Panc1 (cell line): ENCODE results near the gene MAP3K14. TPM values are rescaled to one million over a fixed set of nuclear protein-coding genes. Genes with fewer than 3 reads are reported as not detected.

ENCODE experiments used
- ATAC-seq: fragments of 200-7000 bp; cut with Tn5 transposase; 2 replicates; pipeline ENCODE4 v1.9.1; 2020; ENCODE audit warnings: mild to moderate bottlenecking, moderate library complexity
- BruUV-seq: library from RNA; stranded (reverse); fragments of 400-500 nt; replicated peaks from 2 replicates; lab custom pipeline; 2021; lab: Mats Ljungman, UMichigan
- CTCF ChIA-PET: fragments of 300-600 bp; sonication (Branson Sonifier 250); formaldehyde crosslinking; loops from one replicate; lab custom pipeline; 2022; ENCODE audit warnings: antibody characterized with exemption; lab: Charles Lee
- POLR2A ChIA-PET: fragments of 300-600 bp; sonication (Branson Sonifier 250); formaldehyde crosslinking; loops from one replicate; lab custom pipeline; 2022; ENCODE audit warnings: antibody characterized with exemption; lab: Charles Lee
- DNase-seq: peaks from one replicate; pipeline ENCODE4 v3.0.0-alpha.2; 2010; ENCODE audit warnings: low read depth, low spot score
- H3K27ac ChIP-seq: 2 replicates; pipeline ENCODE4 v1.5.1; 2011; ENCODE audit warnings: mild to moderate bottlenecking, low read length, inconsistent platforms
- H3K27me3 ChIP-seq: fragments of 200-500 bp; sonication (Bioruptor generic); 2 replicates; pipeline ENCODE4 v1.6.0; 2014; ENCODE audit warnings: low read length, inconsistent platforms; ENCODE audit not compliant: control insufficient read depth, insufficient read depth
- H3K36me3 ChIP-seq: fragments of 200-500 bp; sonication (Bioruptor generic); 2 replicates; pipeline ENCODE4 v1.5.1; 2014; ENCODE audit warnings: inconsistent platforms, mild to moderate bottlenecking, low read length, moderate library complexity; ENCODE audit not compliant: control insufficient read depth, insufficient read depth
- H3K4me1 ChIP-seq: 2 replicates; pipeline ENCODE4 v1.5.1; 2011; ENCODE audit warnings: inconsistent platforms, mild to moderate bottlenecking, low read length, moderate library complexity; ENCODE audit not compliant: control insufficient read depth, insufficient read depth
- H3K4me3 ChIP-seq, 2 experiments: 2 replicates each; pipeline ENCODE4 v1.5.1; 2011 to 2012; ENCODE audit warnings: low read depth in 2 of 2, low read length in 2 of 2, mild to moderate bottlenecking in 2 of 2, inconsistent platforms in 1 of 2, moderate library complexity in 1 of 2
- H3K9me3 ChIP-seq: fragments of 200-500 bp; sonication (Bioruptor generic); 2 replicates; pipeline ENCODE4 v1.5.1; 2014; ENCODE audit warnings: low read depth, mild to moderate bottlenecking, inconsistent platforms, low read length, moderate library complexity; ENCODE audit not compliant: control insufficient read depth, insufficient read depth
- POLR2AphosphoS5 ChIP-seq: IDR thresholded peaks from 2 replicates; pipeline ENCODE4 v1.6.1; 2012; ENCODE audit warnings: mild to moderate bottlenecking, low read depth, low read length, moderate library complexity
- SIN3A ChIP-seq: IDR thresholded peaks from 2 replicates; pipeline ENCODE4 v1.6.1; 2012; ENCODE audit warnings: low read depth, mild to moderate bottlenecking, low read length, moderate library complexity, borderline replicate concordance; ENCODE audit not compliant: insufficient read depth
- TCF7L2 ChIP-seq: IDR thresholded peaks from 2 replicates; pipeline ENCODE4 v1.6.1; 2011; ENCODE audit warnings: mild to moderate bottlenecking, low read depth, low read length, inconsistent platforms
- in situ Hi-C: cut with HindIII; loops from 2 replicates; pipeline ENCODE4 v1.10.0; 2016; ENCODE audit warnings: low sequenced_read_pairs, low pct_unique_long_range_greater_than_20kb
- intact Hi-C: fragments of 100-400 bp; cut with micrococcal nuclease; formaldehyde crosslinking; loops from one replicate; pipeline ENCODE4 v1.10.0; 2022; ENCODE audit not compliant: unreplicated experiment
- total RNA-seq: library from RNA; stranded (reverse); gene quantifications from one replicate; pipeline ENCODE4 v1.2.1, GENCODE V29; 2021; ENCODE audit not compliant: unreplicated experiment
- TF ChIP-seq, protein P1 (sequence below), 2 experiments: IDR thresholded peaks; 2 replicates each; pipeline ENCODE4 v1.6.1; 2011 to 2012; ENCODE audit warnings: low read depth in 2 of 2, control low read depth in 1 of 2, low read length in 1 of 2, mild to moderate bottlenecking in 1 of 2, moderate library complexity in 1 of 2; ENCODE audit not compliant: insufficient read depth in 1 of 2
- TF ChIP-seq, protein P2 (sequence below): fragments of 450-650 bp; IDR thresholded peaks from 2 replicates; pipeline ENCODE4 v1.5.1; 2017; ENCODE audit warnings: mild to moderate bottlenecking

MAP3K14 gene
- total RNA-seq, 1 experiment from 2014 or later = 80.8 TPM

DNA sequence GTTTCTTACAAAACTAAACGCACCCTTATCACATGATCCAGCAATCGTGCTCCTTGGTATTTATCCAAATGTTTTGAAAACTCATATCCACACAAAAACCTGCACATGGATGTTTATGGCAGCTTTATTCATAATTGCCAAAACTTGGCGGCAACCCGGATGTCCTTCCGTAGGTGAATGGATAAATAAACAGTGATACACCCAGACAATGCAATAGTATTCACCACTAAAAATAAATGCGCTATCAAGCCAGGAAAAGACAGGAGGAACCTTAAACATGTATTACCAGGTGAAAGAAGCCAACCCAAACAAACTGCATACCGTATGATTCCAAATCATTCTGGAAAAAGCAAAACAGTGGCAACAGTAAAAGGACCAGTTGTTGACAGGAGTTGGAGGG is 64.9 kb downstream of the MAP3K14 start:
- ChIA-PET CTCF (no interaction called here), POLR2A (interaction anchor here (0.7 kb wide), 1 partner anchor 331 kb away, joined by 5 read pairs; no protein-coding TSS in a partner anchor)
- TF ChIP-seq, protein P1, sequence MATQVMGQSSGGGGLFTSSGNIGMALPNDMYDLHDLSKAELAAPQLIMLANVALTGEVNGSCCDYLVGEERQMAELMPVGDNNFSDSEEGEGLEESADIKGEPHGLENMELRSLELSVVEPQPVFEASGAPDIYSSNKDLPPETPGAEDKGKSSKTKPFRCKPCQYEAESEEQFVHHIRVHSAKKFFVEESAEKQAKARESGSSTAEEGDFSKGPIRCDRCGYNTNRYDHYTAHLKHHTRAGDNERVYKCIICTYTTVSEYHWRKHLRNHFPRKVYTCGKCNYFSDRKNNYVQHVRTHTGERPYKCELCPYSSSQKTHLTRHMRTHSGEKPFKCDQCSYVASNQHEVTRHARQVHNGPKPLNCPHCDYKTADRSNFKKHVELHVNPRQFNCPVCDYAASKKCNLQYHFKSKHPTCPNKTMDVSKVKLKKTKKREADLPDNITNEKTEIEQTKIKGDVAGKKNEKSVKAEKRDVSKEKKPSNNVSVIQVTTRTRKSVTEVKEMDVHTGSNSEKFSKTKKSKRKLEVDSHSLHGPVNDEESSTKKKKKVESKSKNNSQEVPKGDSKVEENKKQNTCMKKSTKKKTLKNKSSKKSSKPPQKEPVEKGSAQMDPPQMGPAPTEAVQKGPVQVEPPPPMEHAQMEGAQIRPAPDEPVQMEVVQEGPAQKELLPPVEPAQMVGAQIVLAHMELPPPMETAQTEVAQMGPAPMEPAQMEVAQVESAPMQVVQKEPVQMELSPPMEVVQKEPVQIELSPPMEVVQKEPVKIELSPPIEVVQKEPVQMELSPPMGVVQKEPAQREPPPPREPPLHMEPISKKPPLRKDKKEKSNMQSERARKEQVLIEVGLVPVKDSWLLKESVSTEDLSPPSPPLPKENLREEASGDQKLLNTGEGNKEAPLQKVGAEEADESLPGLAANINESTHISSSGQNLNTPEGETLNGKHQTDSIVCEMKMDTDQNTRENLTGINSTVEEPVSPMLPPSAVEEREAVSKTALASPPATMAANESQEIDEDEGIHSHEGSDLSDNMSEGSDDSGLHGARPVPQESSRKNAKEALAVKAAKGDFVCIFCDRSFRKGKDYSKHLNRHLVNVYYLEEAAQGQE (IDR thresholded peaks at IDR 0.05; ENCODE audit: insufficient read depth in 1 of 2, low read depth in 2 of 2, low read length in 1 of 2) = no peak
- no peak for TF ChIP-seq SIN3A
- TF ChIP-seq, protein P2, sequence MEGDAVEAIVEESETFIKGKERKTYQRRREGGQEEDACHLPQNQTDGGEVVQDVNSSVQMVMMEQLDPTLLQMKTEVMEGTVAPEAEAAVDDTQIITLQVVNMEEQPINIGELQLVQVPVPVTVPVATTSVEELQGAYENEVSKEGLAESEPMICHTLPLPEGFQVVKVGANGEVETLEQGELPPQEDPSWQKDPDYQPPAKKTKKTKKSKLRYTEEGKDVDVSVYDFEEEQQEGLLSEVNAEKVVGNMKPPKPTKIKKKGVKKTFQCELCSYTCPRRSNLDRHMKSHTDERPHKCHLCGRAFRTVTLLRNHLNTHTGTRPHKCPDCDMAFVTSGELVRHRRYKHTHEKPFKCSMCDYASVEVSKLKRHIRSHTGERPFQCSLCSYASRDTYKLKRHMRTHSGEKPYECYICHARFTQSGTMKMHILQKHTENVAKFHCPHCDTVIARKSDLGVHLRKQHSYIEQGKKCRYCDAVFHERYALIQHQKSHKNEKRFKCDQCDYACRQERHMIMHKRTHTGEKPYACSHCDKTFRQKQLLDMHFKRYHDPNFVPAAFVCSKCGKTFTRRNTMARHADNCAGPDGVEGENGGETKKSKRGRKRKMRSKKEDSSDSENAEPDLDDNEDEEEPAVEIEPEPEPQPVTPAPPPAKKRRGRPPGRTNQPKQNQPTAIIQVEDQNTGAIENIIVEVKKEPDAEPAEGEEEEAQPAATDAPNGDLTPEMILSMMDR = no peak
- no peak for TF ChIP-seq TCF7L2
- TF ChIP-seq POLR2AphosphoS5 = no peak
- no peak overlapping the region for H3K4me3 ChIP-seq
- in situ Hi-C loops (no loop called here), intact Hi-C loops (no loop called here)
- no peaks in the 10 kb centered on the region for H3K27me3 ChIP-seq
- H3K9me3 ChIP-seq = no peaks in the 10 kb centered on the region
- ATAC-seq (no peak), DNase-seq (no peak)
- H3K36me3 ChIP-seq = no peaks in the 10 kb centered on the region; the same call in 1 of the 2 replicates
- peaks cover 5% of the 10 kb centered on the region; the same call in 1 of the 2 replicates for H3K4me1 ChIP-seq
- BruUV-seq = TSS peak; percentile 62
- H3K27ac ChIP-seq = no peak overlapping the region

DNA sequence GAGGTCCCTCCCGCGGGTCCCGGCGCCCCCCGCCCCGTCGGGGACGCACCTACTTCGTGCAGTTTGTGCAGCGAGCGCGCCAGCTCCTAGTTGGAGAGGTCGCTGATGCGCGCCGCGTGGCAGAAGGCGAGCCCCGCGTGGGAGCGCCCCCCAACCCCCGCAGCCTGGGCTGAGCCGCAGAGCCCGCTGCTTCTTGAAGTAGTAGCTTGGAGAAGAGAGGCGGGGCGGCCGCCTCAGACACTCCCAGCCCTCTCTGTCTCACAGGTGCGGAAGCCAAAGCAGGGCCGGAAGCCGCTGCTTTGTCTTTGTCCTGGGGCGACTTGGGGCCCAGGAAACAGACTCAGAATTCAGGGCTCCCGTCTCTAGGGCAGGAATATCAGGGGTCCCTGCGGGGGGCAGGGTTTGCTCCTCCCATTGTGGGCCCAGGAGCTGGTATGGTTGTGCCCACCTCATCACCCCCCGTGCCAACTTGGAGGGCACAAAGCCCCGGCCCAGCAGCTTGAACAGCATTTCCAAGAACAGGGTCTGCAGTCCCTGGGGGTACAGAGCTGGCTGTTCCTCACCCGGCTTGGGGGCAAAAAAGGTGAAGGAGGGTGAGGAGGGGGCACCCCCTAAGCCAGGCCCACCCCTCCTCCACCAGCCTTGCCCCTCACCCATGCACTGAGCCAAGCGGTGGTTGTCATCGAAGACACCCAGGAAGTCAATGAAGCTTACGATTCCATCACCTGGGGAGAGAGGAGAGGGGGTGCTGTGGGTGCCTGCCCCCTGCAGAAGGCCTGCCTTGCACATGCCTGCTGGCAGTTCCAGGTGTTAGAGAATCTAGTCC is 68.5 kb downstream of the MAP3K14 start:
- H3K4me3 ChIP-seq = peak overlapping the region; percentile 63 to 64
- peaks cover 10% of the 10 kb centered on the region for H3K4me1 ChIP-seq
- H3K27ac ChIP-seq = peak overlapping the region; percentile 84
- TF ChIP-seq SIN3A (no peak), TCF7L2 (no peak), POLR2AphosphoS5 (no peak)
- TF ChIP-seq, protein P1 (IDR thresholded peaks at IDR 0.05; ENCODE audit: insufficient read depth in 1 of 2, low read depth in 2 of 2, low read length in 1 of 2) = no peak
- peak; percentile 54 for ATAC-seq
- intact Hi-C loops = no loop called here
- no peak for DNase-seq
- no TSS peak for BruUV-seq
- no peaks in the 10 kb centered on the region for H3K27me3 ChIP-seq
- H3K36me3 ChIP-seq = no peaks in the 10 kb centered on the region; the same call in 1 of the 2 replicates
- no peaks in the 10 kb centered on the region for H3K9me3 ChIP-seq
- in situ Hi-C loops = no loop called here
- POLR2A ChIA-PET = no interaction called here
- CTCF ChIA-PET = interaction anchor here (0.5 kb wide), 1 partner anchor 28 kb away, joined by 4 read pairs; no protein-coding TSS in a partner anchor
